HG03045 (cell line): ENCODE measurements around the gene XXYLT1.
"Not testable (repeated sequence)": the region's sequence is repeated elsewhere in the genome, so short reads cannot be mapped to it uniquely, and the experiment has no call there.

Source experiments
- ATAC-seq: cut with Tn5 transposase; IDR thresholded peaks from one replicate; pipeline ENCODE4 v1.9.1; 2021; ENCODE audit warnings: mild to moderate bottlenecking, moderate library complexity; ENCODE audit not compliant: unreplicated experiment

The XXYLT1 gene

DNA sequence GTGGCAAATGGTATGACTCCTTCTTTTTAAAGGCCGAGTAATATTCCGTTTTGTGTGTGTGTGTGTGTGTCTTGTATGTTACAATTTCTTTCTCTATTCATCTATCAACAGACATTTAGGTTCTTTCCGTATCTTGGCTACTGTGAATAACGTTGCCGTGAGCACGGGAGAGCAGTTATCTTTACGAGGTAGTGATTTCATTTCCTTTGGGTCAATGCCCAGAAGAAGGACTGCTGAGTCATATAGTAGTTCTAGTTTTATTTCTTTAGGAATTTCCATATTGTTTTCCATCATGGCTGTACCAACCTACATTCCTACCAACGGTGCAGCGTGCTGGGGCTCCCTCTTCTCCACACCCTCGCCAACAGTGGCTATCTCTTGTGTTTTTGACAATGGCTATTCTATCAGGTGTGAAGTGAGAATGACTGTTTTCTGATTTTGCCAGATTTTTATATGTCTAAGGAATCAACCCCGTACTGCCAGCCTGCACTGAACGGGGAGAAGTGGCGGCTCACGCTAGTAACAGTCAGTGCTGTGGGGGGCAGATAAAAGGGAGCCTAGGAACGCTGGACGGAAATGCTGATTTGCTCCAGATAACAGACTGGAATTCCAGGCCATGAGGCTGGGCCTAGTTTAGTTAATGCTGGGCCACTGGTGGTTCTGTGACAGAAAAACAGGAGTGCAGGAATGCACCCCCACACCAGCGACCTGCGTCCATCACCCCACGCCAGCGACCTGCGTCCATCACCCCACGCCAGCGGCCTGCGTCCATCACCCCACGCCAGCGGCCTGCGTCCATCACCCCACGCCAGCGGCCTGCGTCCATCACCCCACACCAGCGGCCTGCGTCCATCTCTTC, 168.1 kb downstream of the XXYLT1 start:
- ATAC-seq, result no peak

DNA sequence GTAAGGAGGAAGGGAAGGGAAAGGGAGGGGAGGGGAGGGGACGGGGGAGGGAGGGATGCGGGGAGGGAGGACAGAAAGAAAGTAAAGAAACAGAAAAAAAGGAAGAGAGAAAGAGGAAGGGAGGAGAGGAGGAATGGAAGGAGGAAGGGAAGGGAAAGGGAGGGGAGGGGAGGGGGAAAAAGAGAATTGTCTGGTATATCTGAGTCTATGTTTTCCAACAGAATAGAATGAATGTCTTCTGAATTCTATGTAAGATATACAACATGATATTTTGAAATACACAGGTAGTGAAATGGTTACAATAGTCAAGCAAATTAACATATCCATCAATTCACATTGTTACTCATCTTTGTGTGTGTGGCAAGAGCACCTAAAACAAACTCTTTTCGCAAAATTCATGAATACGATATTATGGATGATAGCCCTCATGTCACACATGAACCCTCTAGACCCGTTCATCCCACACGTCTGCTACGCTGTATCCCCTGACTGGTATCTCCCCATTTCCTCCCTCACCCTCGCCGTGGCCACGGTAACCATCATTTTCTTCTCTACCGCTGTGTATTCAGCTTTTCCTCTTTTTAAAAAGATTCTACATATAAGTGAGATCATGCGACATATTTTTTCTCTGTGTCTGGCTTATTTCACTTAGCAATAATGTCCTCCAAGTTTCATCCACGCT, 168.9 kb downstream of the XXYLT1 start:
- no peak for ATAC-seq

DNA sequence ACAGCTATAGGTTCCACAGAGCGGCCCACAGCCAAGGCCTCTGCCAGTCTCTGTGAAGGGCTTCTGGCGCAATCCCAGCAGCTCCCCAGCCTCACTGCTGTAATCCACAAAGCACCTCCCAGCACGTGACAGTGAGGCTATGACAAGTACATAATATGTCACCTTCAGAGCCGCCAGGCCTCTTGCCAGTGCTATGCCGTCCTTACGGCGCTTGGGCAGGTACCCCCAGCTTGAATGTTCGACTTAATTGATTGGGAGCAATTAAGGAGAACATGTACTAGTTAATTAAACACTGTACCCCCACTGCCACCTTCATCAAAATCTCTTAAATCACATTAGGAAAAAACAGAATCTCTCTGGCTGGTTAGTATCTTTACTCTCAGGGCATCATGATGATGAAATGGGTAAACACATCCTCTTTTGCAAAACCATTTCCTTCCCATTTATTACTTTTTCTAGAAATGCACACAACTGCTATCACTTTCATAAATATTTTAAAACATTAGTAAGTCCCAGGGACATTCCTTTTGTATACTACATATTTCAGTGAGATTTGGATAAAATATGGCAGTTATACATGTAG, 169.9 kb downstream of the XXYLT1 start:
- ATAC-seq, result no peak

- no peak for ATAC-seq
Measured at GRCh38 chr3:195099951-195100785, 170.8 kb downstream of the XXYLT1 start.

- no peak for ATAC-seq
Measured at GRCh38 chr3:195098741-195099525, 172.0 kb downstream of the XXYLT1 start.

DNA sequence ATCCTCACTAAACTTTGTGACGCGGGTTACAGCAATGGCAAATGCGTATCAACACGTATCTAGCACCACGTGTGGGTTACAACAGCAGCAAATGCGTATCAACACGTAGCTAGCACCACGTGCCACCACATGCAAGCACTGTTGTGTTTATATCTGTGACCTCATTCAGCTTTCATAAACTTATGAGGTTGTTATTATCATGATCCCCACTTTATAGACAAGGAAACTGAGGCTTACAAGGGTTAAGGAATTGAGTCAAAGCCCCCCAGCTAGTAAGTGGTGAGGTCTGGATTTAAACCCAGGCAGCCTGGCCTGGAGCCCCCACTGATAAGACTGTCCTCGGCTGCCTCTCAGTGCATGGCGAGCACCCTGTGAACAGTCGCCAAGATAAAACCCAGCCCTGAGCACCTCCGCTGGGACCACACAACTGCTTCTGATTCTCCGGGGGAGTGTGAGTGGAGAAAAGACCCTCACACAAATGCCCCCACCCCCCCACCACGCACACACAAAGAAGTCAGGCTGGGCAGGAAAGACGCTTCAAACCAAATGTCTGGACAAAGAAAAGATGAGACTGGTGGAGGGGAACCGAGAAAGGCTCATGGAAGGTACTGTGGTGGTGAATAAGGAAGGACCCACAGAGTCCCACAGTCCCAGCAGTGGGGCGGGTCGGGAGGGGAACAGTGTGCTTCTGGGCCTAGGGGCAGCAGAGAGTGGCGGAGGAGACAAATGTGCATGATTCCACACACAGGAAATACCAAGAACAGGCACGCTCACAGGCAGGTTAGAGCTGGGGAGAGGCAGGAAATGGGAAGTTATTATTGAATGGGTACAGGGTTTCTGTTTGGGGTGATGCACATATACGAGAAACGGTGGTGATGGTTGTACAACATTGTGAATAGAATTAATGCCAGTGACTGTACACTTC, 173.4 kb downstream of the XXYLT1 start:
- no peak for ATAC-seq

- ATAC-seq, result no peak
Measured at GRCh38 chr3:195096484-195097330, 174.3 kb downstream of the XXYLT1 start.

- no peak for ATAC-seq
Measured at GRCh38 chr3:195096053-195096452, 174.9 kb downstream of the XXYLT1 start.

- no peak for ATAC-seq
Measured at GRCh38 chr3:195095704-195096036, 175.3 kb downstream of the XXYLT1 start.

DNA sequence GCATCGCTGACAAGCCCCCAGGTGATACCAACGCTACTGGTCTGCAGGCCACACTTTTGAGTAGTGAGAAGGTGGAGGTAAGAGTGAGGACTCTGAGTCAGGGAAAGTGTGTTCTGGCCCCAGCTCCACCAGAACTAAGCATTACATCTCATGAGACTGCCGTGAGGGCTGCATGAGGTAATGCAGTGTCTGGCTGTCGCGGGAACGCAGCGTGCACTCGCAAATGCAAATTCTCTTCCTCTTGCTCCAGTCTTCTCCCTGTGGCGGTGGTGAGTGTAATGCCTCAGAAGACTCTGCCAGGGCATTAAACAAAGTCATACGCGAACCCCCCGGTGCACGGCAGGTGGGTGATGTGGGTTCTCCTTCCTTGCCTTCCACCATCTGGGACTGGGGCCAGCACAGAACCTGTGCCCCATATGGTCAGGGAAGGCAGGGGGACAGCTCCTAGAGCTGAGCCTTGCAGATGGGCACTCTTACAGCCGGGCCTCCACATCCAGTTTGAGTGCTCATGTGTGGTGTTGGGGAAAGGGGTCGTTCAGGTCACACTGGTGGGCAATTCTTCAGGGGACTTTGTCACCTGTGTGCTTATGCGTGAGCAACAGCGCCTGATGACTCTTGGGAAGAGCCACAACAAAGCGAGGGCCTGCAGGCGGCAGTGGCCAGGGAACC, 175.8 kb downstream of the XXYLT1 start:
- peak; percentile 62 for ATAC-seq

- peak; percentile 63 for ATAC-seq
Measured at GRCh38 chr3:195094191-195094921, 176.6 kb downstream of the XXYLT1 start.

- no peak for ATAC-seq
Measured at GRCh38 chr3:195093731-195094130, 177.2 kb downstream of the XXYLT1 start.

DNA sequence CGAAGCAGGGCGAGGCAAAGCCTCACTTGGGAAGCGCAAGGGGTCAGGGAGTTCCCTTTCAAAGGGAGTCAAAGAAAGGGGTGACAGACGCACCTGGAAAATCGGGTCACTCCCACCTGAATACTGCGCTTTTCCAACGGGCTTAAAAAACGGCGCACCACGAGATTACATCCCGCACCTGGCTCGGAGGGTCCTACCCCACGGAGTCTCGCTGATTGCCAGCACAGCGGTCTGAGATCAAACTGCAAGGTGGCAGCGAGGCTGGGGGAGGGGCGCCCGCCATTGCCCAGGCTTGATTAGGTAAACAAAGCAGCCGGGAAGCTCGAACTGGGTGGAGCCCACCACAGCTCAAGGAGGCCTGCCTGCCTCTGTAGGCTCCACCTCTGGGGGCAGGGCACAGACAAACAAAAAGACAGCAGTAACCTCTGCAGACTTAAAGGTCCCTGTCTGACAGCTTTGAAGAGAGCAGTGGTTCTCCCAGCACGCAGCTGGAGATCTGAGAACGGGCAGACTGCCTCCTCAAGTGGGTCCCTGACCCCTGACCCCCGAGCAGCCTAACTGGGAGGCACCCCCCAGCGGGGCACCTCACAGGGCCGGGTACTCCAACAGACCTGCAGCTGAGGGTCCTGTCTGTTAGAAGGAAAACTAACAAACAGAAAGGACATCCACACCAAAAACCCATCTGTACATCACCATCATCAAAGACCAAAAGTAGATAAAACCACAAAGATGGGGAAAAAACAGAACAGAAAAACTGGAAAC, 182.9 kb downstream of the XXYLT1 start:
- ATAC-seq, result not testable (repeated sequence)

- ATAC-seq, result no peak
Measured at GRCh38 chr3:195087328-195087727, 183.6 kb downstream of the XXYLT1 start.

DNA sequence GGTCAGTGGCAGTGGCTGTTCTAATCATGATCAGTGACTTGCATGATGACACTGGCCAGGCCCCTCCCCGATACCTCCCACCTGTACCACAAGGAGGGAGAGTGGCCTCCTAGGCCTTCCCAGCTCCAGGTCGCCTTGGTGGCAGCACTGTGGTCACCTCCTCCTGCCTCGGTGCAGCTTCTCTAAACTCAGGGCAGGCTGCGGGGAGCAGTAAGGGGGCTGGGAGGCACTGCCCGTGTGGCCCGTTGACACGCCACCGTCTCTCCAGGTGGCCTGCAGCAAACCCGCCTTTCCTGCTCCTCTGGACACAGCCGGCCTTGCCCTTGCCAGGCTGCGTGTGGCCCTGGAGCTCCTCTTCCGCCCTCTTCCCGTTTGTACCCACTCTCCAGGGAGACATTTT, 184.1 kb downstream of the XXYLT1 start:
- ATAC-seq, result no peak

- no peak for ATAC-seq
Measured at GRCh38 chr3:195086341-195086740, 184.6 kb downstream of the XXYLT1 start.
